Osteoblast (primary cell): Measurements from ENCODE around the gene FAM124B. TPM values are rescaled to one million over a fixed set of nuclear protein-coding genes. Genes with fewer than 3 reads are reported as not detected.

ENCODE experiments used
- DNase-seq: peaks from one replicate; pipeline ENCODE4 v3.0.0; 2011; ENCODE audit warnings: low spot score, mixed read lengths; ENCODE audit not compliant: insufficient read length; ENCODE audit errors: missing footprints
- H2AFZ ChIP-seq: 2 replicates; pipeline ENCODE4 v1.6.0; 2011; ENCODE audit warnings: mild to moderate bottlenecking, low read length
- H3K27ac ChIP-seq: 2 replicates; pipeline ENCODE4 v1.5.1; 2011; ENCODE audit warnings: mild to moderate bottlenecking, low read depth, low read length, moderate library complexity
- H3K27me3 ChIP-seq: 2 replicates; pipeline ENCODE4 v1.6.0; 2012; ENCODE audit warnings: mild to moderate bottlenecking, control low read depth, inconsistent platforms, low read length, moderate library complexity; ENCODE audit not compliant: insufficient read depth
- H3K36me3 ChIP-seq: 2 replicates; pipeline ENCODE4 v1.5.1; 2011; ENCODE audit warnings: mild to moderate bottlenecking, low read length, control low read depth, moderate library complexity; ENCODE audit not compliant: insufficient read depth
- H3K4me1 ChIP-seq: 2 replicates; pipeline ENCODE4 v1.5.1; 2011; ENCODE audit warnings: mild to moderate bottlenecking, low read length, control low read depth, moderate library complexity; ENCODE audit not compliant: insufficient read depth
- H3K4me2 ChIP-seq: 2 replicates; pipeline ENCODE4 v1.6.0; 2011; ENCODE audit warnings: mild to moderate bottlenecking, low read length; ENCODE audit not compliant: insufficient read depth
- H3K4me3 ChIP-seq: fragments of 200-600 bp; sonication (generic); 3 replicates; pipeline ENCODE4 v1.5.1; 2012; ENCODE audit warnings: mild to moderate bottlenecking, low read length, inconsistent platforms; ENCODE audit not compliant: insufficient read depth
- H3K79me2 ChIP-seq: 2 replicates; pipeline ENCODE4 v1.6.0; 2012; ENCODE audit warnings: mild to moderate bottlenecking, low read length, control low read depth, inconsistent platforms; ENCODE audit not compliant: insufficient read depth
- H3K9me3 ChIP-seq: 2 replicates; pipeline ENCODE4 v1.5.1; 2011; ENCODE audit warnings: low read depth, low read length, control low read depth
- H4K20me1 ChIP-seq: 2 replicates; pipeline ENCODE4 v1.6.0; 2012; ENCODE audit warnings: mild to moderate bottlenecking, low read length, control low read depth; ENCODE audit not compliant: insufficient read depth
- total RNA-seq: library from RNA; depleted of rRNA; stranded (reverse); fragments of >200 nt; gene quantifications from 2 replicates; pipeline ENCODE4 v1.2.3, GENCODE V29; 2012
- TF ChIP-seq, protein P1 (sequence below): IDR thresholded peaks from 2 replicates; pipeline ENCODE4 v1.5.1; 2011; ENCODE audit warnings: mild to moderate bottlenecking, low read depth, low read length, moderate library complexity; ENCODE audit errors: extremely low read depth

The FAM124B gene
- total RNA-seq, 1 donor, result not detected

- Histone ChIP-seq H3K4me1 (no peaks in the 10 kb centered on the region), H3K27ac (no peak overlapping the region), H4K20me1 (no peaks in the 10 kb centered on the region), H3K4me3 (no peak overlapping the region), H3K79me2 (no peaks in the 10 kb centered on the region), H3K9me3 (no peaks in the 10 kb centered on the region), H3K4me2 (no peak overlapping the region), H3K27me3 (peaks cover 16% of the 10 kb centered on the region), H2AFZ (no peak overlapping the region), H3K36me3 (no peaks in the 10 kb centered on the region)
- TF ChIP-seq, protein P1, sequence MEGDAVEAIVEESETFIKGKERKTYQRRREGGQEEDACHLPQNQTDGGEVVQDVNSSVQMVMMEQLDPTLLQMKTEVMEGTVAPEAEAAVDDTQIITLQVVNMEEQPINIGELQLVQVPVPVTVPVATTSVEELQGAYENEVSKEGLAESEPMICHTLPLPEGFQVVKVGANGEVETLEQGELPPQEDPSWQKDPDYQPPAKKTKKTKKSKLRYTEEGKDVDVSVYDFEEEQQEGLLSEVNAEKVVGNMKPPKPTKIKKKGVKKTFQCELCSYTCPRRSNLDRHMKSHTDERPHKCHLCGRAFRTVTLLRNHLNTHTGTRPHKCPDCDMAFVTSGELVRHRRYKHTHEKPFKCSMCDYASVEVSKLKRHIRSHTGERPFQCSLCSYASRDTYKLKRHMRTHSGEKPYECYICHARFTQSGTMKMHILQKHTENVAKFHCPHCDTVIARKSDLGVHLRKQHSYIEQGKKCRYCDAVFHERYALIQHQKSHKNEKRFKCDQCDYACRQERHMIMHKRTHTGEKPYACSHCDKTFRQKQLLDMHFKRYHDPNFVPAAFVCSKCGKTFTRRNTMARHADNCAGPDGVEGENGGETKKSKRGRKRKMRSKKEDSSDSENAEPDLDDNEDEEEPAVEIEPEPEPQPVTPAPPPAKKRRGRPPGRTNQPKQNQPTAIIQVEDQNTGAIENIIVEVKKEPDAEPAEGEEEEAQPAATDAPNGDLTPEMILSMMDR, result no peak
- no peak for DNase-seq
Measured at GRCh38 chr2:224354632-224355211, 47.2 kb downstream of the FAM124B start.

GRCh38 chr2:224350703-224351102 is 51.2 kb downstream of the FAM124B start:
- TF ChIP-seq, protein P1, result no peak
- Histone ChIP-seq H3K36me3 (no peaks in the 10 kb centered on the region), H3K9me3 (no peaks in the 10 kb centered on the region), H3K4me2 (no peak overlapping the region), H3K79me2 (no peaks in the 10 kb centered on the region), H4K20me1 (no peaks in the 10 kb centered on the region), H3K27me3 (peaks cover 16% of the 10 kb centered on the region), H3K4me1 (no peaks in the 10 kb centered on the region), H2AFZ (no peak overlapping the region), H3K27ac (no peak overlapping the region), H3K4me3 (no peak overlapping the region)
- no peak for DNase-seq

GRCh38 chr2:224349396-224349795 is 52.5 kb downstream of the FAM124B start:
- H2AFZ ChIP-seq, result no peak overlapping the region
- no peaks in the 10 kb centered on the region for H3K4me1 ChIP-seq
- no peak for DNase-seq

More at GRCh38 chr2:224349396-224349795, 52.5 kb downstream of the FAM124B start:
- H3K4me3 ChIP-seq, result no peak overlapping the region
- H3K4me2 ChIP-seq, result no peak overlapping the region
- TF ChIP-seq, protein P1, result no peak
- H4K20me1 ChIP-seq, result no peaks in the 10 kb centered on the region
- H3K36me3 ChIP-seq, result no peaks in the 10 kb centered on the region
- H3K27ac ChIP-seq, result no peak overlapping the region
- no peaks in the 10 kb centered on the region for H3K9me3 ChIP-seq
- H3K27me3 ChIP-seq, result peaks cover 12% of the 10 kb centered on the region
- no peaks in the 10 kb centered on the region for H3K79me2 ChIP-seq
